WERI-Rb-1 (cell line): ENCODE data around the gene INMT.

ENCODE experiments used
- DNase-seq: peaks from one replicate; pipeline ENCODE4 v3.0.0-alpha.2; 2020
- H3K27ac ChIP-seq: fragments of 250-450 bp; sonication (Bioruptor Pico); 2 replicates; pipeline ENCODE4 v1.5.1; 2020; ENCODE audit warnings: mild to moderate bottlenecking, moderate library complexity
- H3K27me3 ChIP-seq: fragments of 250-450 bp; sonication (Bioruptor Pico); 2 replicates; pipeline ENCODE4 v1.5.1; 2021; ENCODE audit warnings: mild to moderate bottlenecking, low read depth, moderate library complexity; ENCODE audit not compliant: insufficient read depth, severe bottlenecking
- H3K36me3 ChIP-seq: fragments of 250-450 bp; sonication (Bioruptor Pico); 2 replicates; pipeline ENCODE4 v1.5.1; 2020; ENCODE audit warnings: mild to moderate bottlenecking, moderate library complexity
- H3K4me3 ChIP-seq: 2 replicates; pipeline ENCODE4 v1.5.1; 2011; ENCODE audit warnings: low read depth, mild to moderate bottlenecking, control low read depth, low read length
- H3K9me3 ChIP-seq: fragments of 250-450 bp; sonication (Bioruptor Pico); 2 replicates; pipeline ENCODE4 v1.5.1; 2021; ENCODE audit warnings: mild to moderate bottlenecking, moderate library complexity; ENCODE audit not compliant: severe bottlenecking
- CTCF ChIP-seq: IDR thresholded peaks from 2 replicates; pipeline ENCODE4 v1.5.1; 2011; ENCODE audit warnings: low read depth, mild to moderate bottlenecking, control low read depth, inconsistent platforms, low read length

INMT gene

GRCh38 chr7:30799206-30799975 lies 47.5 kb downstream of the INMT start:
- Histone ChIP-seq H3K4me3 (no peak overlapping the region), H3K27ac (no peak overlapping the region), H3K9me3 (no peaks in the 10 kb centered on the region), H3K27me3 (no peaks in the 10 kb centered on the region), H3K36me3 (no peaks in the 10 kb centered on the region)
- no peak for DNase-seq
- no peak for TF ChIP-seq CTCF

GRCh38 chr7:30799976-30800661 lies 48.2 kb downstream of the INMT start:
- Histone ChIP-seq H3K4me3 (no peak overlapping the region), H3K36me3 (no peaks in the 10 kb centered on the region), H3K9me3 (no peaks in the 10 kb centered on the region), H3K27me3 (no peaks in the 10 kb centered on the region), H3K27ac (no peak overlapping the region)
- DNase-seq: no peak
- TF ChIP-seq CTCF: no peak

GRCh38 chr7:30800785-30801252 lies 48.9 kb downstream of the INMT start:
- Histone ChIP-seq H3K27me3 (no peaks in the 10 kb centered on the region), H3K9me3 (no peaks in the 10 kb centered on the region), H3K27ac (no peak overlapping the region), H3K36me3 (no peaks in the 10 kb centered on the region), H3K4me3 (no peak overlapping the region)
- TF ChIP-seq CTCF: peak; percentile 68
- peak; percentile 41 for DNase-seq

GRCh38 chr7:30802812-30803211 lies 50.9 kb downstream of the INMT start:
- H3K27ac ChIP-seq: no peak overlapping the region
- H3K36me3 ChIP-seq: no peaks in the 10 kb centered on the region
- no peaks in the 10 kb centered on the region for H3K27me3 ChIP-seq
- no peaks in the 10 kb centered on the region for H3K9me3 ChIP-seq
- no peak for DNase-seq
- H3K4me3 ChIP-seq: no peak overlapping the region
- TF ChIP-seq CTCF: no peak

GRCh38 chr7:30804078-30804661 lies 52.2 kb downstream of the INMT start:
- H3K27me3 ChIP-seq: no peaks in the 10 kb centered on the region
- H3K27ac ChIP-seq: no peak overlapping the region
- no peaks in the 10 kb centered on the region for H3K9me3 ChIP-seq
- H3K36me3 ChIP-seq: no peaks in the 10 kb centered on the region
- DNase-seq: no peak
- no peak overlapping the region for H3K4me3 ChIP-seq
- no peak for TF ChIP-seq CTCF
